NCI-H2227 (cell line): ENCODE measurements around the gene GATAD2B.
"Not testable (repeated sequence)": the region's sequence is repeated elsewhere in the genome, so short reads cannot be mapped to it uniquely, and the experiment has no call there.

ENCODE experiments used
- DNase-seq: peaks from one replicate; lab custom pipeline; 2025; ENCODE audit not compliant: unreplicated experiment; lab: John Stamatoyannopoulos, UW

The GATAD2B gene

DNA sequence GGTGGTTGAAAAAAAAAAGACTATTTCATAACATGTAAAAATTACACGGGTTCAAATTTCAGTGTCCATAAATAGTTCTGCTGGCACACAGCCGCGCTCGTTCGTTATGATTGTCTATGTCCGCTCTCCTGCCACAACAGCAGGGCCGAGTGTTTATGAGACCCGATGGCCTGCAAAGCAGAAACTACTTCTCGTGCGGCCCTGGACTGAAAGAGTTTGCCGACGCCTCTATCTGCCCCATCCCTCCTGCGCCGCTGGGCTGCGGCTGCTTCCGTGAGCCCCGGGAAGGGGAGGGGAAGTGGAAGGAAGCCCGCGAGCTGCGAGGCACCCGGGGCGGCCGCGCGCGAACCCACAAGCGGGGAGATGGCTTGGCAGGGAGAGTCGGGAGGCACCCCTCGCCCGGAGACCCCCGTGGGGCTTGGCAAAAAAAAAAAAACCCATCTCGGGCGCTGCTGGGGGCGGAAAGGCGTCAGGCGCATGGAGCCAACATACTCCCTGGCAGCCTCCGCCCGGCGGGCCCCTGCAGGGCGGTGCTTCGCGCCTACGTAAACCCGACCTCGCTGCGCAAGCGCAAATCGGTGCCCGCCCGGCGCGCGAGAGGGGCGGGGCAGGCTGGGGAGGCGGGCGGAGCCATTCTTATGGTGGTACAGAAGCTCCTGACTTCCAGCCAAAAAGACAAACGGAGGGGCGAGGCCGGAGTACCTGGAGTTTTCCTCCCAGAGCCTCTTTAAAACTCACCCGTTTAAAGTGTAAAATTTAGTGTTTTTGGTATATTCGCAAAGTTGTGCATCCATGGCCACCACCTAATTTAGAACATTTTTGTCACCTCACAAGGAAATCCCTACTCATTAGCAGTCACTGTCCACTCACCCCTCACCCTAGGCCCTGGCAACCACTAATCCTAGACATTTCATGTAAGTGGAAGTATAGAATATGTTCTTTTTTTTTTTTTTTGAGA lies 139.3 kb downstream of the GATAD2B start:
- peak; percentile 97 for DNase-seq

DNA sequence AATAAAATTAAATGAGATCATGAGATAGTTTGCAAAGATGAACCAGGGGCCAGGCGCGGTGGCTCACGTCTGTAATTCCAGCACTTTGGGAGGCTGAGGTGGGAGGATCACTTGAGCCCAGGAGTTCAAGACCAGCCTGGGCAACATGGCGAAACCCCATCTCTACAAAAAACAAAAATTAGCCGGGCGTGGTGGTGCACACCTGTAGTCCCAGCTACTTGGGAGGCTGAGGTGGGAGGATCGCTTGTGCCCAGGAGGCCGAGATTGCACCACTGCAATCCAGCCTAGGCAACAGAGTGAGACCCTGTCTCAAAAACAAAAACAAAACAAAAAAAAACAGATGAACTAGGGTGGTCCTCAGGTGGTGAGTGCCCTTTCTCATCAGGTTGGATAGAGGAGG lies 140.1 kb downstream of the GATAD2B start:
- DNase-seq: not testable (repeated sequence)

- no peak for DNase-seq
Measured at GRCh38 chr1:153780551-153780950, 142.2 kb downstream of the GATAD2B start.

DNA sequence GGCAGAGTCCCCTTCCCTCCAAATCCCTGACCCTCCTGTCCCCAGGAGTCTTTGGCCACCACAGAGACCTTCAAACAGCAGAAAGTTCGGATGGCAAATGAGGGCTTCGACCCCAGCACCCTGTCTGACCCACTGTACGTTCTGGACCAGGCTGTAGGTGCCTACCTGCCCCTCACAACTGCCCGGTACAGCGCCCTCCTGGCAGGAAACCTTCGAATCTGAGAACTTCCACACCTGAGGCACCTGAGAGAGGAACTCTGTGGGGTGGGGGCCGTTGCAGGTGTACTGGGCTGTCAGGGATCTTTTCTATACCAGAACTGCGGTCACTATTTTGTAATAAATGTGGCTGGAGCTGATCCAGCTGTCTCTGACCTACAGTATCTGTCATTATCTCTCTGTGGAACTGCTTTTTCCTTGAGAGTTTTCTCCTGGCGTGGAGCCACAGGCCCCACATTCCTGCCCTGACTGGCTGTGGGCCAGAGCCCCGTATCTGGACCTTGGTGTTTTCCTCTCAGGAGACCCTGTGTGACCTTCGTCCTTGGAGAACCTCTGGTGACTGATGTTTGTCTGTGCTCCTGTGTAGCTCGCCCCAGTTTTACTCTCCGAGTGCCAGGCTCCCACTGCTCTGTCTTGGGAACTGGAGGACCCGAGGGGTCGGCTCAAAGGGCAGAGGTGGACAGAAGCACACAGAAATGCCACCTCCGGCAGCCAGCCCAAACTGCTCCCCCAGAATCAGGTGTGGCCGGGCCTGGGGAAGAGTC lies 142.8 kb downstream of the GATAD2B start:
- DNase-seq: no peak

- no peak for DNase-seq
Measured at GRCh38 chr1:153778824-153779519, 143.8 kb downstream of the GATAD2B start.

DNA sequence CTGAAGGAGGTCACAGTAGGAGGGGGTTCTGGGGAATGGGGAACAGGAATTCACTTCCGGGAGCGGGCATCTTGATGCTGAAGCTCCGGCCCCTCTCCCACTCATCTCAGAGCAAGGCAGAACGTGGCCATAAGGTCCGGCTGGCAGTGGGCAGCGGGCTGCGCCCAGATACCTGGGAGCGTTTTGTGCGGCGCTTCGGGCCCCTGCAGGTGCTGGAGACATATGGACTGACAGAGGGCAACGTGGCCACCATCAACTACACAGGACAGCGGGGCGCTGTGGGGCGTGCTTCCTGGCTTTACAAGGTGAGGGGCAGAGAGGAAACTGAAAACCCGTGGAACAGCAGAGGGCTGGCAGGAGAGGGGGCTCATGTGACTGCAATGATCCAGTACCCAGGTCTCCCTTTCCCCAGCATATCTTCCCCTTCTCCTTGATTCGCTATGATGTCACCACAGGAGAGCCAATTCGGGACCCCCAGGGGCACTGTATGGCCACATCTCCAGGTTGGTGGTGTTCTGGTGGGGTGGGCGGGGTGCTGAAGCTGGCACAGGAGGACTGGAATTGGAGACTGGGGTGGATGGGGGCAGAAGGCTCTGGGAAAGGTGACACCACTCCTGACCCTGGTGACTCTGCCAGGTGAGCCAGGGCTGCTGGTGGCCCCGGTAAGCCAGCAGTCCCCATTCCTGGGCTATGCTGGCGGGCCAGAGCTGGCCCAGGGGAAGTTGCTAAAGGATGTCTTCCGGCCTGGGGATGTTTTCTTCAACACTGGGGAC lies 144.5 kb downstream of the GATAD2B start:
- no peak for DNase-seq

DNA sequence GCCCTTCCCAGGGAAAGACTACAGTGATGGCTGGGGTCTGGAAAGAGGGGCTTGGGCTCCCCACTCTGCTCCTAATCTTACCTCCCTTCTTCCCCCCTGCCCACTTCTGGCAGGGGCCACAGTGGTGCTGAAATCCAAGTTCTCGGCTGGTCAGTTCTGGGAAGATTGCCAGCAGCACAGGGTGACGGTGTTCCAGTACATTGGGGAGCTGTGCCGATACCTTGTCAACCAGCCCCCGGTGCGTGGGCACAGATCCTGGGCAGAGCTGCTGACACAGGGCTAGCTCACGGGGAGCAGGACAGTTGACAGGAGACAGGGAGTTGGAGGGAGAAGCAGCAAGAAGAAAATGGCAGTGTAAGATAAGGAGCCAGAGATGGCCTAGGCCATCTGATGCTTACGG lies 145.1 kb downstream of the GATAD2B start:
- DNase-seq: no peak

GRCh38 chr1:153776845-153777370 lies 145.9 kb downstream of the GATAD2B start:
- no peak for DNase-seq

DNA sequence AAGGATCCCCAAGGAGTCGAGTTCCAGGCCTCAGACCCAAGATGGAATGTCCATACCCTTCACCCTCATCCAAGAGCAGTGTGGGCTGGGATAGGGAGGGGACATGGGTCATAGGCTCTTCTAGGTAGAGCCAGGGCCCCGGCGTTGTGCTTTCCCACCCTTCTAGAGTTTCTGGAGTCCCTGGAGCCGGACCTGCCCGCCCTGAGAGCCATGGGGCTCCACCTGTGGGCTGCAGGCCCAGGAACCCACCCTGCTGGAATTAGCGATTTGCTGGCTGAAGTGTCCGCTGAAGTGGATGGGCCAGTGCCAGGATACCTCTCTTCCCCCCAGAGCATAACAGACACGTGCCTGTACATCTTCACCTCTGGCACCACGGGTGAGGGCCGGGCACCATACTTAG lies 146.4 kb downstream of the GATAD2B start:
- DNase-seq: no peak

DNA sequence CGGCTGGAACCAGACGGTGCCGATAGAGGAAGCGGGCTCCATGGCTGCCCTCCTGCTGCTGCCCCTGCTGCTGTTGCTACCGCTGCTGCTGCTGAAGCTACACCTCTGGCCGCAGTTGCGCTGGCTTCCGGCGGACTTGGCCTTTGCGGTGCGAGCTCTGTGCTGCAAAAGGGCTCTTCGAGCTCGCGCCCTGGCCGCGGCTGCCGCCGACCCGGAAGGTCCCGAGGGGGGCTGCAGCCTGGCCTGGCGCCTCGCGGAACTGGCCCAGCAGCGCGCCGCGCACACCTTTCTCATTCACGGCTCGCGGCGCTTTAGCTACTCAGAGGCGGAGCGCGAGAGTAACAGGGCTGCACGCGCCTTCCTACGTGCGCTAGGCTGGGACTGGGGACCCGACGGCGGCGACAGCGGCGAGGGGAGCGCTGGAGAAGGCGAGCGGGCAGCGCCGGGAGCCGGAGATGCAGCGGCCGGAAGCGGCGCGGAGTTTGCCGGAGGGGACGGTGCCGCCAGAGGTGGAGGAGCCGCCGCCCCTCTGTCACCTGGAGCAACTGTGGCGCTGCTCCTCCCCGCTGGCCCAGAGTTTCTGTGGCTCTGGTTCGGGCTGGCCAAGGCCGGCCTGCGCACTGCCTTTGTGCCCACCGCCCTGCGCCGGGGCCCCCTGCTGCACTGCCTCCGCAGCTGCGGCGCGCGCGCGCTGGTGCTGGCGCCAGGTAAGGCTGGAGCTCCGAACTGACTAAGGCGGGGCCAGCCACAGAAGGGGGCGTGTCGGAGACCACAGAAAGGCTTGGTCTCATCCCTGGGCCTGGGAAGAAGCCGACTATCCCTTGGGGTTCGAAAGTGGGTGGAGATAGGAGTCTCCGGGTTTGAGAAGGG lies 147.1 kb downstream of the GATAD2B start:
- peak; percentile 90 for DNase-seq

DNA sequence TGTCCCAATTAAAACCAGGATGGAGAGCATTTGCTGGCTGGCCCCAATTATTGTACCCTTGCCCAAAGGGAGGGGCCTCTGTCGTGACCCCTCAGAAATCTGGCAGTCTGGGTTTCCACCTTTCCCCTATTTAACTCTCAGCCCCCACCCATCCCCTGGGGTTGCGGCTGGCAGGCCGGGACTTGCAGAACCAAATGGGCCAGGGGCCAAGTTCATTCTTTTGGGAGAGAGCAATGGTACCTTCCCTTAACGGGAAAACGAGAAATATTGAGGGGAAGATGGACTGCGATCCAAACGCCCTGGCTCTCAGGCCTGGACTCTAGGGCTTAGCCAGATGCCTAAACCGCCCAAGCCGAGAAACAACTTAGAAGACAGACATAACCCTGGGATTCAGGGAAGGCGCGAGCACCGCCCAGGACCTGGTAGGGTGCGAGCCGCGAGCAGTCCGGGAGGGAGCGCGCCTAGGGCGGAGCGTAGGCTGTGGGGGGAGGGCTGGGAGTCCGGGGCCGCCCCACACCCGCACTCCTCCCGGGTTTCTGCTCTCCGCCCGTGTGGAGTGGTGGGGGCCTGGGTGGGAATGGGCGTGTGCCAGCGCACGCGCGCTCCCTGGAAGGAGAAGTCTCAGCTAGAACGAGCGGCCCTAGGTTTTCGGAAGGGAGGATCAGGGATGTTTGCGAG lies 147.9 kb downstream of the GATAD2B start, which contains the start of gene SLC27A3:
Gene SLC27A3 (plus strand): TSS at position 628 of the 678 bp plus-strand sequence. CDS start 91 bp downstream, outside the sequence.
- DNase-seq: peak; percentile 85

GRCh38 chr1:153774026-153774595 lies 148.7 kb downstream of the GATAD2B start:
- DNase-seq: no peak

DNA sequence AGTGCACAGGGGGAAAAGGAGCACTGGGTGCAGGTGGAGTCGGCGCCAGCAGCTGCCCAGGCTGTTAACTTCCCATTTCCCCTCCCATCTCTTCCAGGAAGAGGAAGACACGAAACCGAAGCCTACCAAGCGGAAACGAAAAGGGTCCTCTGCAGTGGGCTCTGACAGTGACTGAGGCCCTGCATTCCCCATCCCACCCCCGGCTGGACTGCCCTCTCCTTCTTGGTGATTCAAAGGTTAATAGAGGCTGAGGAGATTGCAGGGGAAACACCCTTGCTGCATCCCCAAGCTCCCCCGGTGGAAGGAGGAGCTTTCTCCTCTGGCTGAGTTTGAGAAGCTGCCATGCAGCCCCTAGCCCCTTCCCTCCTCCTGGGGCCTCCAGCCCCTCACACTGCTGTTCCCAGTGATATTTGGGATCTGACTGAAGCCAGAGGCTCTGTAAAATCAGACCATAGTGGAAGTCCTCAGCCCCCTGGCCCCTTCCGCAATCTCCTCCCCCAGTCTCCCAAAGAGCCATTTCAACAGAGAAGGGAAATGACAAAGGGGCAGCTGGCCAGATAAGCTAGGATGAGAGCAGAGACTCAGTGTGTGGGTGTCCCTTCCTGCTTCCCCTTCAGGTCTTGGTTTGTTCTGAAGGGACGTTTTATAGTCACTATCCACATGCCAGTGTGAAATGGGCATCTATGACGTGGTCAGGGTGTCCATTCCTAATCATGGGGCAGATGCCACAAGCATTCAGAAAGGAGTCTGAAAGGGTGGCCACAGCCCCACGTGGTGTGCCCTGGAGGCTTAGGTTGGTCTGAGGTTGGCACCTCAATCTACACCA lies 149.5 kb downstream of the GATAD2B start:
- no peak for DNase-seq

GRCh38 chr1:153771841-153772593 lies 150.8 kb downstream of the GATAD2B start:
- peak; percentile 57 for DNase-seq

DNA sequence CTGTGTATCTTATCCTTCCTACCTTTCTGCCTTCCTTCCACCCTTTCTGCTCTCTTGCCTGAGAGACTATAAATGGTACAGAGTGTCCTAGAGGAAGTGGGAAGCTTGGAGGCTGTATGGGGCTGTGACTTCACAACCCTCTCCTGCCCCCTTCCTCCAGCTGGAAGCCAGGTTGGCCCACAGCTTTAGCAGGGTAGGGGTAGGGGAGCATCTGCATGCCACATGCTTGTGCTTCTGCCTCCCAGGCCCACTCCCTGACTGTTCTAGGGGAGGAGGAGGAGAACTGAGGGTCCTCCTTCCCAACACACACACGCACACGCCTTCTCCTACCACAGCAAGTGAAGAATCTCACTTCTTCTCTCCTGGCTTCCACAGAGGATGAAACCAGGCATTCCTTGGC lies 151.5 kb downstream of the GATAD2B start:
- no peak for DNase-seq

DNA sequence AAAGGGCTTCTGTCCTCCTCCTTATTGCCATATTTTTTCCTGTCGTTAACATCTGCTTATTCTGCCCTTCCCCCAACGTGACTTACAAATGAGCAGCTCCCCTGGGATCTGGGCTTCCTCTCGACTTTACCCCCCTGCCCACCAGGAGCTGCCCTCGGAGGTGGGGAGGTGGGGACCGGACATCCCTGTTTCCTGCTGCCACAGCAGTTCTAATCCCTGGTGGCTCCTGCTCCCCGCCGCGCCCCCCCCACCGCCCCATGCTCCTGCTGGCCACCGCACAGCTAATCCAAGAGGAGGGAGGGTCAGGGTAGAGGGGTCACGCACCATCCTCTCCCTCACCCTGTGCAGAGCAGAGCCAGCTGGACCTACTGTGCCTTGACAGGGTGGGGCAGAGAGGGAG lies 152.0 kb downstream of the GATAD2B start:
- DNase-seq: no peak

DNA sequence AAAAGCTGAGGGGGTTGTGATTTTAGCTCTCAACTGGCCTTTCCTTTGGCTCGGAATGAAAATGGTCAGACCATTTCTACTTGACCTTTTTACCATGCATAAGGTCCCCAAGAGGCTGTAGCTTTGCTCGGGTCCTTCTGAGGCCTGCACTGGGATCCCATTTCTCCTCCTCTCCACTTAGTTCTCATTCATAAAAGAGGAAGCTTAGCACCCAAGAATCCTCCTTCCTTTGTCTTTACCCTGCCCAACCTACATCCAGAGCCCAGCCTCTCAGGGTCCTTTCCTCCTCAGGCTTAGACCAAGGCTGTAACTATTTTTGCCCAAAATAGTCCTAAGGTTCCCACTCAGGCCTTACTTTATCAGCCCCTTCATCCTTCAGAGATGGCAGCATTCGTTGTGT lies 153.6 kb downstream of the GATAD2B start:
- DNase-seq: no peak
